Neural crest cell (in vitro differentiated cells): ENCODE measurements around the gene HSPA1B. TPM values are rescaled to one million over a fixed set of nuclear protein-coding genes. Genes with fewer than 3 reads are reported as not detected.
"Not testable (repeated sequence)": the region's sequence is repeated elsewhere in the genome, so short reads cannot be mapped to it uniquely, and the experiment has no call there.

ENCODE experiments used
- DNase-seq: peaks from one replicate; pipeline ENCODE4 v3.0.0; 2021; ENCODE audit warnings: low read depth, mixed read lengths, low spot score
- H3K27ac Mint-ChIP-seq: one replicate; pipeline ENCODE4 v1.8.0; 2021; ENCODE audit warnings: mild to moderate bottlenecking, mixed read lengths; ENCODE audit not compliant: unreplicated experiment
- H3K27me3 Mint-ChIP-seq: 2 replicates; pipeline ENCODE4 v1.8.0; 2021; ENCODE audit warnings: low read depth, mild to moderate bottlenecking, mixed read lengths
- H3K36me3 Mint-ChIP-seq: 2 replicates; pipeline ENCODE4 v1.8.0; 2021; ENCODE audit warnings: low read depth, mild to moderate bottlenecking, mixed read lengths
- H3K4me1 Mint-ChIP-seq: 2 replicates; pipeline ENCODE4 v1.8.0; 2021; ENCODE audit warnings: mixed read lengths
- H3K4me3 Mint-ChIP-seq: one replicate; pipeline ENCODE4 v1.8.0; 2021; ENCODE audit warnings: mild to moderate bottlenecking, mixed read lengths
- H3K9me3 Mint-ChIP-seq: 2 replicates; pipeline ENCODE4 v1.8.0; 2021; ENCODE audit warnings: mixed read lengths
- total RNA-seq: library from RNA; stranded (reverse); gene quantifications from 2 replicates; pipeline ENCODE4 v1.2.1, GENCODE V29; 2021
- TF ChIP-seq, protein P1 (sequence below): fragments of 200-600 bp; sonication (generic); conservative IDR thresholded peaks from 2 replicates; pipeline ENCODE4 v1.5.0; 2021; ENCODE audit warnings: antibody characterized with exemption, mild to moderate bottlenecking

The HSPA1B gene
- total RNA-seq, 1 donor from 2014 or later: 82.5 TPM

DNA sequence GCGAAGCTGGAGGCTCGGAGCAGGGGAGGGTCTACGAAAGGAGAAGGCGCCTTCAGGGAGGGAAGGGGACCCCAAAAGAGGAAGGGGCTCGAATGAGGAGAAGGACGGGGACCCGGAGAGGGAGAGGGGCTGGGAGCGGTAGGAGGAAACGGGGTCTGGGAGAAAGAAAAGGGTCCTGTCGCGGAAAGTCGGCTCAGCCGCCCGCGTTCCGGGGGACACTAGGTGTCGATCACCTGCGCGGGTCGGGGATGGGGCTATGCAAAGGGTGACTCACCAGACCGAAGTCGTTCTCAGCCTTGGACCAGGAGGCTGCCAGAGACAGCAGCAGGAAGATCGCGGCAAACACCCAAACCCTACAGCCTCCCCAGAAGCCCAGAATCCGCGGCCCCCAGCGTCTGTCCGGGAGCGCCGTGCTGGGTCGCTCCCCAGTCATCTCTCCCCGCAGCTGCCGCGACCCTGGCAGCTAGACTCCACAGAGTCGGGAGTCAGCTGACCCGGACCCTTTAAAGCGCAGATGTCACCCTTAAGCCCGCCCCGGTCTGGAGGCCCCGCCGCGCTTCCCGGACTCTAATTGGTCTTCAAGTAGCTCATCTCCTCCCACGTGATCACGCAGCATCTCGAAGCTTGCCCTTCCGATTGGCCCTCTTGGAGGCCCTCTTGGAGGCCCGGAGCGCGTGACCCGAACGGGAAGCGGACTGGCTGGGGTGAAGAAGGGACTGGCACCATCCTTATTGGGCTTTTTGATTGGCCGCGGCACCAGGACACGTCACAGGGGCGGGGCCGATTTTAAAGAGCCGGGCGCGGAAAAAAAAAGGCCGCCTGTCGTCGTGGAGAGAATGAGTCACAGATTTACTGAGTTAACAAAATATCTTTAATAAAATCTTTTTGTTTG is 35.1 kb downstream of the HSPA1B start, which contains the start of gene NEU1:
TSS of gene NEU1 (minus strand) at position 478 of the 892 bp plus-strand sequence. CDS start at position 433, 45 bp downstream.
- Mint-ChIP-seq H3K27ac (peak within 1 kb of the TSS; percentile 98), H3K27me3 (no peaks in the 10 kb centered on the region), H3K36me3 (peaks cover 8% of the 10 kb centered on the region), H3K4me3 (peak within 1 kb of the TSS; percentile 97), H3K4me1 (peaks cover 31% of the 10 kb centered on the region), H3K9me3 (no peaks in the 10 kb centered on the region)
- TF ChIP-seq, protein P1, sequence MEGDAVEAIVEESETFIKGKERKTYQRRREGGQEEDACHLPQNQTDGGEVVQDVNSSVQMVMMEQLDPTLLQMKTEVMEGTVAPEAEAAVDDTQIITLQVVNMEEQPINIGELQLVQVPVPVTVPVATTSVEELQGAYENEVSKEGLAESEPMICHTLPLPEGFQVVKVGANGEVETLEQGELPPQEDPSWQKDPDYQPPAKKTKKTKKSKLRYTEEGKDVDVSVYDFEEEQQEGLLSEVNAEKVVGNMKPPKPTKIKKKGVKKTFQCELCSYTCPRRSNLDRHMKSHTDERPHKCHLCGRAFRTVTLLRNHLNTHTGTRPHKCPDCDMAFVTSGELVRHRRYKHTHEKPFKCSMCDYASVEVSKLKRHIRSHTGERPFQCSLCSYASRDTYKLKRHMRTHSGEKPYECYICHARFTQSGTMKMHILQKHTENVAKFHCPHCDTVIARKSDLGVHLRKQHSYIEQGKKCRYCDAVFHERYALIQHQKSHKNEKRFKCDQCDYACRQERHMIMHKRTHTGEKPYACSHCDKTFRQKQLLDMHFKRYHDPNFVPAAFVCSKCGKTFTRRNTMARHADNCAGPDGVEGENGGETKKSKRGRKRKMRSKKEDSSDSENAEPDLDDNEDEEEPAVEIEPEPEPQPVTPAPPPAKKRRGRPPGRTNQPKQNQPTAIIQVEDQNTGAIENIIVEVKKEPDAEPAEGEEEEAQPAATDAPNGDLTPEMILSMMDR: no peak
- DNase-seq: peak; percentile 95

DNA sequence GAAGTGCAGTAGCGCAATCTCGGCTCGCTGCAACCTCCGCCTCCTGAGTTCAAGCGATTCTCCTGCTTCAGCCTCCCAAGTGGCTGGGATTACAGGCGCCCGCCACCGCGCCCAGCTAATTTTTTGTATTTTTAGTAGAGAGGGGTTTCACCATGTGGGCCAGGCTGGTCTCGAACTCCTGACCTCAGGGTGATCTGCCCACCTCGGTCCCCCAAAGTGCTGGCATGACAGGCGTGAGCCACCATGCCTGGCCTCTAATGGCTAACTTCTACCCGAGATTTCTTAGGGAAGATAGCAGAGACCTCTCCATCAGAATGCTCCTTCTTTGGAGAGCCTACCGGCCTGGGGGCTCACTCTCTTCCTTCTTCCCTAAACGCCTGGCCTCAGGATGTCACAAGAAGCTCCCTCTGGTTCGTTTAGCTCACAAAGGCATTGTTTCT is 36.6 kb downstream of the HSPA1B start:
- H3K27me3 Mint-ChIP-seq, DNase-seq, H3K9me3 Mint-ChIP-seq, H3K36me3 Mint-ChIP-seq: not testable (repeated sequence)
- Mint-ChIP-seq H3K4me3 (peak overlapping the region; percentile 97), H3K4me1 (peaks cover 33% of the 10 kb centered on the region), H3K27ac (peak overlapping the region; percentile 98)

DNA sequence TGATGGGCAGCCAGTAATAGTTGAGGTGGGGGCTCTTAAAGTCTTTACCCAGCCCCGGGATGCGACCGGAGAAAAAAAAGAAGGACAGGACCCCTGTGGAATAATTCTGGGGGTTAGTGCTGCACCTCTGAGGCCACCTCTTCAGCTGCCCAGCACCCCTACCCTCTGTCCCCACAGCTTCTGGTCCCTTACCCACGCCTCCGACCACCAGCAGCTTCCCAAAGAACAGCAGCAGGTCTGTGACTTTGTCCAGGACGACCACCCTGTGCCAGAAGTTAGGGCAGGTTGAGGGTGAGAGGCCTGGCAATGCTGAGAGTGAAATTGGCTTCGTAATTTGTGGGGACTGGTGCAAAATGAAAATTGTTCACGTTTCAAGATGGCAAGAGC is 37.3 kb downstream of the HSPA1B start:
- no peaks in the 10 kb centered on the region for H3K9me3 Mint-ChIP-seq
- no peak overlapping the region for H3K27ac Mint-ChIP-seq
- H3K4me1 Mint-ChIP-seq: peaks cover 37% of the 10 kb centered on the region
- TF ChIP-seq, protein P1: no peak
- H3K4me3 Mint-ChIP-seq: peak overlapping the region; percentile 97
- H3K27me3 Mint-ChIP-seq: no peaks in the 10 kb centered on the region
- H3K36me3 Mint-ChIP-seq: peaks cover 7% of the 10 kb centered on the region
- DNase-seq: no peak

DNA sequence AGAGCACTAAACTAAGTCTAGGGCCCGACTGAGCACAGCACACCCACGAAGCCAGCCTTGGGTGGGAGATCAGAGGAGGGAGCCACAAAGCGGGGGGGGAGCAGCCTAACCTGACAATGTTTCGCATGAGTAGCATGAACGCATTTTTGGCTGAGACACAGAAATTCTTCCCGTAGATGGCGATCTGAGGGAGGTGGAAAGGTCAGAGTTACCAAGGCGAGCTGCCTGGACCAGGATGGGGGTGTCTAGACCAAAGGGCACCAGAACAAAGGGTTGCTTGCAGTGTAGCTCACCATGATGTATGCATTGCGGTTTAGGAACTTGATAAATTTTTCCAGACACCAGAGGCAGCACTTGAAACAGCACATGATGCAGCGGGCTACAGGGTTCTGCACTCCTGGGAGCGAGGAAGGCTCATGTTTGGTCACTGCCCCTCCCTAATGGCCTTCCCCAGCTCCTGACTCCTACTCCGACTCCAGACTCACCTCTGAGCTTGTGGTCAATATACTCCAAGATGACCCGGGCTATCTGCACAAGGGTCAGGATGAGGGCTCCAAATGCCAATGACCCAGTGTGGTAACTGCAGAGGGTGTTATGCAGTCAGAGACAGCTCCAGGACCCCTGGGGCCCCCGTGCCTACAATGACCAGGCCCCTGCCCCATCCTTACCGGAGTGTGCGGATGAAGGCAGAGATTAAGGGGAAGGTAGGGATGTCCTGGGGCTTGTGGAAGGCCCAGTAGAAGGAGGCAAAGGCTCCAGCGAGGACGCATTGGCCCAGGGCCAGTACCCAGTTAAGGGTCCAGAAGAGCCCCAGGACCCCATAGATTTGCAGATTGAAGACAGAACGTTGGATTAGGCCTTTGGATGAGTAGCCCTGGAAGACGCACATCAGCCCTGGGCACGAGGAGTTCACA is 37.9 kb downstream of the HSPA1B start:
- no peak overlapping the region for H3K27ac Mint-ChIP-seq
- TF ChIP-seq, protein P1: no peak
- H3K9me3 Mint-ChIP-seq: no peaks in the 10 kb centered on the region
- DNase-seq: no peak
- peaks cover 37% of the 10 kb centered on the region for H3K4me1 Mint-ChIP-seq
- peak overlapping the region; percentile 97 for H3K4me3 Mint-ChIP-seq
- H3K36me3 Mint-ChIP-seq: peaks cover 3% of the 10 kb centered on the region
- H3K27me3 Mint-ChIP-seq: no peaks in the 10 kb centered on the region

DNA sequence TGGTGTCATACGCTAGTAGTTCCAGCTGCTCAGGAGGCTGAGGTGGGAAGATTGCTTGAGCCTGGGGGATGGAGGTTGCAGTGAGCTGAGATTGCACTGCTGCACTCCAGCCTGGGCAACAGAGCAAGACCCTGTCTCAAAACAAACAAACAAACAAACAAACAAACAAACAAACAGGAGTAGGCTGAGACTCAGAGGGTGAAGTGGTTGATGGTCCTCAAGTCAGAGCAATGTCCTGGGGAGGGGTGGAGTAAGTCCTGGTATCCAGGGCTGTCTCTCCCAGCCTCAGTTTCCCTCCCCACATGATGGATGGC is 41.1 kb downstream of the HSPA1B start:
- H3K27ac Mint-ChIP-seq, H3K36me3 Mint-ChIP-seq, DNase-seq, H3K27me3 Mint-ChIP-seq, H3K9me3 Mint-ChIP-seq, H3K4me3 Mint-ChIP-seq: not testable (repeated sequence)
- H3K4me1 Mint-ChIP-seq: peaks cover 24% of the 10 kb centered on the region

DNA sequence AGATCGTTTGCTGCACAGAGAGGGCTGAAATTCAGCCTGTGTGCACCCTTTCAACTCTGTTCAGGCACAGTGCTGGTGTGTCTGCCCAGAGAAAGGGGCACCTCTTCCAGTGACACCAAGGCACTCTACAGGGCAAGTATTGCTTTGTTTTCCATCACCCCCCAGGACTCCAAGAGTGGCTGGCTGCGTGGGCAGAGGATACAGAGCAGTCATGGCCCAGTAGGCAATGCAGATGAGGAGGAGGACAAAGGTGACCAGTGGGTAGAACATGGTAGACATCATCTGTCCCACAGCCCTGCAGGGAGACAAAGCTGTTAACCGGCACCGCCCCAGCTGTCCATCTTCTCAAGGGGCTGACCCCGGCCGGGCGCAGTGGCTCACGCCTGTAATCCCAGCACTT is 41.8 kb downstream of the HSPA1B start:
- H3K9me3 Mint-ChIP-seq: no peaks in the 10 kb centered on the region
- H3K27ac Mint-ChIP-seq: no peak overlapping the region
- TF ChIP-seq, protein P1: no peak
- H3K36me3 Mint-ChIP-seq: no peaks in the 10 kb centered on the region
- H3K4me1 Mint-ChIP-seq: peaks cover 19% of the 10 kb centered on the region
- peak overlapping the region; percentile 31 for H3K4me3 Mint-ChIP-seq
- no peak for DNase-seq
- no peaks in the 10 kb centered on the region for H3K27me3 Mint-ChIP-seq
